Colonic mucosa (tissue), 4 donors: ENCODE measurements around the gene KIF3A. TPM values are rescaled to one million over a fixed set of nuclear protein-coding genes. Genes with fewer than 3 reads are reported as not detected.
A peak's percentile ranks its signal among the peaks of the same experiment; 100 is the strongest.

ENCODE experiments used
- DNase-seq: peaks from one replicate; pipeline ENCODE4 v3.0.0-alpha.2; 2020
- H3K27ac ChIP-seq: fragments of 200-600 bp; one replicate; pipeline ENCODE4 v1.8.0; 2021
- H3K27me3 ChIP-seq: fragments of 200-600 bp; one replicate; pipeline ENCODE4 v1.8.0; 2021
- H3K36me3 ChIP-seq: fragments of 200-600 bp; one replicate; pipeline ENCODE4 v1.8.0; 2021
- H3K4me1 ChIP-seq: fragments of 200-600 bp; one replicate; pipeline ENCODE4 v1.8.0; 2021; ENCODE audit warnings: mild to moderate bottlenecking
- H3K4me3 ChIP-seq: fragments of 200-600 bp; one replicate; pipeline ENCODE4 v1.8.0; 2021
- H3K9ac ChIP-seq, 2 donors: one replicate each; pipeline ENCODE4 v1.7.0; 2013; ENCODE audit warnings: control low read depth in 2 of 2, low read depth in 2 of 2, low read length in 2 of 2
- H3K9me3 ChIP-seq: fragments of 200-600 bp; one replicate; pipeline ENCODE4 v1.8.0; 2021
- CTCF ChIP-seq: fragments of 200-600 bp; IDR thresholded peaks from one replicate; pipeline ENCODE4 v1.8.0; 2022; ENCODE audit warnings: antibody characterized with exemption, mild to moderate bottlenecking
- intact Hi-C: fragments of 100-400 bp; cut with DNase I; formaldehyde crosslinking; loops from one replicate; pipeline ENCODE4 v1.14.1; 2022
- total RNA-seq, 2 donors: library from RNA; stranded (reverse); fragmentation: NEBNext Ultra II Directional in 1 of 2; extraction: Animal tissue kit (Norgen Biotek cat#: 25700) in 1 of 2; gene quantifications; one replicate each; pipeline ENCODE4 v1.2.1, GENCODE V29; 2021
- donor health status: healthy.
- donor health status: DM: no; HTN: no; CAD: no.
- donor health status: DM: no; HTN: no; CAD: no.

Gene KIF3A
- total RNA-seq, 2 donors from 2014 or later, result 4.0 to 5.2 TPM

- no peaks in the 10 kb centered on the region for H3K36me3 ChIP-seq
- TF ChIP-seq CTCF, result no peak
- no peak overlapping the region for H3K4me3 ChIP-seq
- H3K9ac ChIP-seq, result no peak overlapping the region
- no peaks in the 10 kb centered on the region for H3K9me3 ChIP-seq
- no peaks in the 10 kb centered on the region for H3K4me1 ChIP-seq
- H3K27me3 ChIP-seq, result no peaks in the 10 kb centered on the region
- intact Hi-C loops, result no loop called here
- no peak for DNase-seq
- no peak overlapping the region for H3K27ac ChIP-seq
Measured at GRCh38 chr5:132729896-132730295, 7.5 kb downstream of the KIF3A start.

- DNase-seq, result no peak
- Histone ChIP-seq H3K9me3 (no peaks in the 10 kb centered on the region), H3K9ac (no peak overlapping the region), H3K4me1 (no peaks in the 10 kb centered on the region), H3K27ac (no peak overlapping the region), H3K36me3 (no peaks in the 10 kb centered on the region), H3K4me3 (no peak overlapping the region), H3K27me3 (no peaks in the 10 kb centered on the region)
- intact Hi-C loops, result no loop called here
- no peak for TF ChIP-seq CTCF
Measured at GRCh38 chr5:132725745-132726144, 11.6 kb downstream of the KIF3A start.

GRCh38 chr5:132718544-132719312, 18.6 kb downstream of the KIF3A start:
- TF ChIP-seq CTCF, result no peak
- Histone ChIP-seq H3K36me3 (no peaks in the 10 kb centered on the region), H3K27me3 (no peaks in the 10 kb centered on the region), H3K27ac (no peak overlapping the region), H3K4me3 (no peak overlapping the region), H3K9me3 (no peaks in the 10 kb centered on the region), H3K9ac (no peak overlapping the region), H3K4me1 (no peaks in the 10 kb centered on the region)
- DNase-seq, result no peak
- intact Hi-C loops, result loop anchor here (10.0 kb wide), 1 partner anchor 334 kb away; no protein-coding TSS in a partner anchor

- Histone ChIP-seq H3K4me3 (no peak overlapping the region), H3K4me1 (no peaks in the 10 kb centered on the region), H3K27ac (no peak overlapping the region), H3K9me3 (no peaks in the 10 kb centered on the region), H3K9ac (no peak overlapping the region), H3K27me3 (no peaks in the 10 kb centered on the region), H3K36me3 (no peaks in the 10 kb centered on the region)
- DNase-seq, result no peak
- intact Hi-C loops, result loop anchor here (10.0 kb wide), 1 partner anchor 330 kb away; no protein-coding TSS in a partner anchor
- peak; percentile 40 for TF ChIP-seq CTCF
Measured at GRCh38 chr5:132714456-132715307, 22.7 kb downstream of the KIF3A start.

GRCh38 chr5:132708645-132709044, 28.7 kb downstream of the KIF3A start:
- Histone ChIP-seq H3K4me3 (no peak overlapping the region), H3K4me1 (no peaks in the 10 kb centered on the region), H3K27me3 (no peaks in the 10 kb centered on the region), H3K9ac (no peak overlapping the region), H3K9me3 (no peaks in the 10 kb centered on the region), H3K27ac (no peak overlapping the region), H3K36me3 (no peaks in the 10 kb centered on the region)
- intact Hi-C loops, result no loop called here
- DNase-seq, result no peak
- no peak for TF ChIP-seq CTCF
